GM23248 (cell line): ENCODE results near the gene TAS1R3.

Experiments
- EZH2 ChIP-seq: fragments of 200-600 bp; sonication (generic); IDR thresholded peaks from 2 replicates; pipeline ENCODE4 v1.6.1; 2018; ENCODE audit warnings: antibody characterized with exemption, mild to moderate bottlenecking; ENCODE audit not compliant: insufficient read depth, poor library complexity, severe bottlenecking
- EZH2phosphoT487 ChIP-seq: fragments of 200-600 bp; sonication (generic); IDR thresholded peaks from 2 replicates; pipeline ENCODE4 v1.6.1; 2018; ENCODE audit warnings: antibody characterized with exemption, moderate library complexity, mild to moderate bottlenecking, low read depth; ENCODE audit not compliant: insufficient read depth

DNA sequence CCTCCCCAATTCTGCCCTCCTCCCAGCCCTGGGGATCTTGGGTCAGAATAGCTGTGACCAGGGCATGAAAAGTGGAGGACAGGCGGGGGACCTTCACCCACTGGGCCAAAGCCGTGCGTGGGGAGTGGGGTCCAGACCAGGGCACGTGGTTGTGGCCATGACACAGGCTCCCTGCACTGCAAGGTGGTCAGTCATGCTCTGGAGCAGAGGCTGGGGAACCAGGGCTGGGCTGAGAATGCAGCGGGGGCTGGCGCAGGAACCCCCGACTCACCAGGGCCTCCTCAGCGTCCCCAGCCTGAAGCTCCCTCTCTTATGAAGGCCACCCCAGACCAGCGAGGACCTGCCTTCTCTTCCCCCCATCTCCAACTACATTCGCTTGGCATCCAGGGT, 15.4 kb downstream of the TAS1R3 start:
- TF ChIP-seq EZH2phosphoT487 (no peak), EZH2 (no peak)
